ENCODE data around the gene ADH1C. TPM values are rescaled to one million over a fixed set of nuclear protein-coding genes. Genes with fewer than 3 reads are reported as not detected.
"Not testable (repeated sequence)": the region's sequence is repeated elsewhere in the genome, so short reads cannot be mapped to it uniquely, and the experiment has no call there.

ADH1C gene
- total RNA-seq, 1 experiment from 2014 or later = not detected

DNA sequence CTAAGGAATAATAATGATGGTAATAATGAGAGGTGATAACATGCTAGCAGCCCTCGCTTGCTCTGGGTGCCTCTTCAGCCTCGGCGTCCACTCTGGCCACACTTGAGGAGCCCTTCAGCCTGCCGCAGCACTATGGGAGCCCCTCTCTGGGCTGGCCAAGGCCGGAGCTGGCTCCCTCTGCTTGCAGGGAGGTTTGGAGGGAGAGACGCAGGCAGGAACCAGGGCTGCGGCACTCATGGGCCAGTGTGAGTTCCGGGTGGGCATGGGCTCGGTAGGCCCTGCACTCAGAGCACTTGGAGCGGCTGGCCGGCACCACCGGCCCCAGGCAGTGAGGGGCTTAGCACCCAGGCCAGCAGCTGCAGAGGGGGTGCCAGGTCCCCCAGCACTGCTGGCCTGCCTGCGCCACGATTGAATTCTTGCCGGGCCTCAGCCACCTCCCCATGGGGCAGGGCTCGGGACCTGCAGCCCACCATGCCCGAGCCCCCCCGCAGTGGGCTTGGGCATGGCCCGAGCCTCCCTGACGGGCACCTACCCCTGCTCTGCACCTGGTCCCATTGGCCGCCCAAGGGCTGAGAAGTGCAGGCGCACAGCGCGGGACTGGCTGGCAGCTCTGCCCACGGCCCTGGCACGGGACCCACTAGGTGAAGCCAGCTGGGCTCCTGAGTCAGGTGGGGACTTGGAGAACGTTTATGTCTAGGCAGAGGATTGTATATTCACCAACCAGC lies 7.1 kb upstream of the ADH1C start:
- DNase-seq (ENCODE audit: extremely low read depth, low read depth) = no peak

DNA sequence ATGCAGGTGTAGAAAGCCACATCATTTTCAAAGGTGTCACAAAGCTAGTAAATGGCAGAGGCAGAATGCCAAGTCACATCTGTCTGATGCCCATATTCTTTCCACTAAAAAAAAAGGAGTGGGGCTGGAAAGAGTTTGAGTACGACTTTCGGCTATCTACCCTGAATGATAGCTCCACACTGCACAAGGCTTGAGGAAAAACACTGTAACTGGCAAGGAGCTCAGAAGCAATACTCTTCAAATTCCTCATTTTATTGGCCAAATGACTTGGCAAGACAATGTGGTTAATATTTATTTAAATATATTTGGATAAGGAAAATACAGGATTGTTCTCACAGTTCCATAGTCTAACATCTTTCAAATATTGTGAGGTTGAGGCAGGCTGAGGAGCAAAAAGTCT lies 5.4 kb upstream of the ADH1C start:
- no peak for DNase-seq (ENCODE audit: extremely low read depth, low read depth)

DNA sequence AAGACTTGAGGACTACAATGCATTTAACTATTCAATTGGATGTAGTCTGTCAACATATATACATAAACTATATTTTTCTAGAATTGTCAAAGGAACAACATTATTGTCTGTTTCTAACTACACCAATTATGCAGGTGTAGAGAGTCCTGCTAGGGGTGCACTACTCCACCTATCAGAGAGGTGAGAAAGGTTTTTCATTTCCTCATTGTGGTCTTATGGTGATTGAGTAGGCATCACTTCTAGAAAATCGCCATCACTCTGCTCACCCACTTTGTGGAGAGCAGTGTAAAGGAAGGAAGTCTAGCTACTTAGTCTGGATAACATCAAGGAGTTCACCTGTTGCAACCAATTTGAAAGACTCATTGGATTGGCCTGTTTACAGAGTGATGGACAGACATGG lies 4.4 kb upstream of the ADH1C start:
- no peak for DNase-seq (ENCODE audit: extremely low read depth, low read depth)

DNA sequence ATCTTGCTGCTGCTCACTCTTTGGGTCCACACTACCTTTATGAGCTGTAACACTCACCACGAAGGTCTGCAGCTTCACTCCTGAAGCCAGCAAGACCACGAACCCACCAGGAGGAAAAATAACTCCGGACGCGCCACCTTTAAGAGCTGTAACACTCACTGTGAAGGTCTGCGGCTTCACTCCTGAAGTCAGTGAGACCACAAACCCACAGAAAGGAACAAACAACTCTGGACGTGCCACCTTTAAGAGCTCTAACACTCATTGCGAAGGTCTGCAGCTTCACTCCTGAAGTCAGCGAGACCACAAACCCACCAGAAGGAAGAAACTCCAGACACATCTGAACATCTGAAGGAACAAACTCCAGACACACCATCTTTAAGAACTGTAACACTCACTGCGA lies 3.6 kb upstream of the ADH1C start:
- DNase-seq (ENCODE audit: extremely low read depth, low read depth) = not testable (repeated sequence)

DNA sequence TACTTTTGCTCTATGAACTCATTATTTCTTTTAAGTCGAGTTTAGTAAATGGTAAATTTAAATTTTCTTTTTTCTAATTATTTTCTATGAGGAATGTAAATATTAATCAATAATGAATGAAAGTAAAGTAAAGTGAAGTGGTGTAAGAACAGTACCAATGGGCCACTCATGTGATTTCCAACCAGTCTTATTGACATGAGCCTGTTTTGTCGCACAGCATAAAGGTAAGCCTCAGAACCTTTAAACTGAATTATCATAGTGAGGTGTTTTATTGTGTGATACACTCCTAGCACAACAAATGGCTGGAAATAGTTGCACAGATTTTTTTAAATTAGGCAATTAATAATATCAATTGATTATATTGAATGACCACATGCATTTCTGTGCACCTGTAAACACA lies 1.1 kb downstream of the ADH1C start:
- no peak for DNase-seq (ENCODE audit: extremely low read depth, low read depth)

DNA sequence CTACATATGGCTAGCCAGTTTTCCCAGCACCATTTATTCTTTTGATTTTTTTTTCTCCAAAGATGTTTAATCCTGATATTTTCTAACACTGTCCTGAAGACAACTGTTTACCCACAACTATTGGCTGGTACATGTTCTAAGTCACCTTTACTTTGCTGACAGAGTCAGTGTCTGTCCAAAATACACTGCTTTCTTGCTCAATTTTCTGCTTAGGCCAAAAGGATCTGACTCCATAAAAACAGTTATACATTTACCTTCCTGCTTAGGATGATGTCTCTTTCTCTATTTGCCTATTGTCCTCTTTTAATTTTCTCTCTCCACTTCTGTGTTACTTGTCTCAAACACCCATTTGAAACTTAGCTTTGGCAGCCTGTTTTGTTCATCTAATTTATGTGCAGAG lies 3.2 kb downstream of the ADH1C start:
- DNase-seq (ENCODE audit: extremely low read depth, low read depth) = no peak

DNA sequence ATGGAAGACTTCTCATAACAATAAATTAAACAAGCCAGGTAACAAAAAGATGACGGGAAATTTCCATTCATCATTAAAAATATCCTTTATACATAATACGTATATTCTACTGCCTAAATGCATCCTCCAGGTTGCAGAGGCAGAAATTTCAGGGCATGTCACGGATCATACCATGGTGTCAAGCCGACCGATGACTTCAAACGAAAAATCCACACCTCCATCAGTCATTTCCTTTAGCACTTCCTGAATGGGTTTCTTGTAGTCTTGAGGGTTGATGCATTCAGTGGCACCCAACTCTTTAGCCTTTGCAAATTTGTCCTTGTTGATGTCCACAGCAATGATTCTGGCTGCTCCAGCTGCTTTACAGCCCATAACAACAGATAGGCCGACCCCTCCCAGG lies 9.9 kb downstream of the ADH1C start:
- not testable (repeated sequence) for DNase-seq (ENCODE audit: extremely low read depth, low read depth)

DNA sequence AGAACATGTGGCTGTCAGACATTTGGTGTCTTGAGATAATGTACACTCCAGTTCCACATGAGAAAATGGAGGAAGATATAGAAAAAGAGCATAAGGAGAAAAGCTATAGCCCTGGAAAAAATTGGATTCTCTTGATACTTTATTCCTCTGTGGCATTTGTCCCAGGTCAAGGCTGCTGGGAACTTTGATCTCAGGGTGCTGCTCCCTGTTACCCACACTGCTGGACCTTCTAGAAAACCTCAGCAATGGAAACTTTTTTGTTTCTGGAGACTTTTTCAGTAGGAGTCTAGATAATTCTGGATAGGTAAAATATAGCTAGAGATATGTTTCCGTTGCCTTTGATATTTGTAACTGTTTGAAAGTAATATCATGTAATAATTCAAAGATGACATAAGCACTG lies 11.1 kb downstream of the ADH1C start:
- DNase-seq (ENCODE audit: extremely low read depth, low read depth) = no peak

DNA sequence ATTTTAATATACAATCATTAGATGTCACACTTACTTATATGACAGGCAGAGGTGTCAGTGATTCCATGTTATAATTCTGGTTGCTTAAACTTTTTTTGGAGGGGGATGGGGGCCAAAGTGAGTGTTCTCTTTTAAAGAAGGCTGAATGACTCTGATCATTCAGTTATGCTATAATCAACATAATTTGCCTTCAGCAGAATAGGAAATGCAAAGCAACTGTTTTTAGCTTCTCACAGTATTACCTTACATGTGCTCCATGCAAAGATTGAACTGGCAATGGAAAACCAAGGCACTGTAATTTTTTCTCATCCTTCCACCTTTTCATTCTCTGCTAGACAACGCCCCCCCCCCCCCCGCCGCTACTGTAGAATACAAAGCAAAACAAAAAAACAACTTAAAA lies 13.4 kb downstream of the ADH1C start:
- no peak for DNase-seq (ENCODE audit: extremely low read depth, low read depth)

DNA sequence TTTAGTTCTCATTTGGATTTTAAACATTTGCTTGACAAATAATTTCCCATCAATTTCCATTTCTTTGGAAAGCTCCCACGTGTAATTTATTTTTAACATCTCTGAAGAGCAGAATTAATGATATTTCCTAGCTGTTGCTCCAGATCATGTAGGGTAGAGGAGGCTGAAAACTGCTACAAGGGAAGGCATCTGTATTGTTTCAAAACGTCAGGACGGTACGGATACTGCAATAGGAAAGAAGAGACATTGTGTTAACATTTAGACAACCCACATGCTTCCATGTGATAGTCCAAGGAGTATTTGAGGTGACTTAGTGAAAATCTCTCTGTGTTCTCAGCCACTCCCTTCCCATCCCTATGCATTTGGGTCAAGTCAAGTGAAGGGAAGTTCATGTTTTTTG lies 16.0 kb downstream of the ADH1C start:
- DNase-seq (ENCODE audit: extremely low read depth, low read depth) = no peak

DNA sequence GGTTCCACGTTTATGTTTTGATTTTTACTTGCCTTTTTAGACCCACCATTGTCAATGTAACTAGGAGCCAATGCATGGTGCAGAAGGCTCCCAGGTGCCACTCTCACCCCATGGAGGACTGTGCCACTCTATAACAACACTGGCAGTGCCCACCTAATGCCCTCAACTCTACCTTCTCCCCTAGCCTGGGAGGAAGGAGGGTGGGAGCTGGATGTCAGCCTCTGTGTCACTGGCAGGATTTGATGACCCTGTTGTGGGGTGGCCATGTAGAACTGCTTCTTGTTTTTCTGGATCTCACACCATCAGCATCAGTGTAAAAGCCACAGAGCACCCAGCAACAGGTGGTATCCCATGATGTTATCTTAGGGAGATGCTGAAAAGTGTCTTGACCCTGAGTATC lies 17.7 kb downstream of the ADH1C start:
- no peak for DNase-seq (ENCODE audit: extremely low read depth, low read depth)

DNA sequence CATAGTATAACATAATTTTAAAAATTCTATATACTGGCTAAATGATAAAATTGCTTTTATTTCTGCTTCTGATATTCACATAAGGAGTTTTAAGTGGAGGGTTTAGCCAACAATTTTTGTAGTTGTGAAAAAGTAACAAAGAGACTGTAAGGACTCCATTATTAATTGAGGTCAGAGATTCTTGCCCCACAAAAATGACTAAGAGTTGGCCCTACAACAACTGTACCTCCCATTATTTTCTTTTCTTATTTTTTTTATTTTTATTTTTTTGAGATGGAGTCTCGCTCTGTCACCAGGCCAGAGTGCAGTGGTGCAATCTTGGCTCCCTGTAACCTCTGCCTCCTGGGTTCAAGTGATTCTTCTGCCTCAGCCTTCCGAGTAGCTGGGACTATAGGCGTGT lies 21.9 kb downstream of the ADH1C start:
- no peak for DNase-seq (ENCODE audit: extremely low read depth, low read depth)

DNA sequence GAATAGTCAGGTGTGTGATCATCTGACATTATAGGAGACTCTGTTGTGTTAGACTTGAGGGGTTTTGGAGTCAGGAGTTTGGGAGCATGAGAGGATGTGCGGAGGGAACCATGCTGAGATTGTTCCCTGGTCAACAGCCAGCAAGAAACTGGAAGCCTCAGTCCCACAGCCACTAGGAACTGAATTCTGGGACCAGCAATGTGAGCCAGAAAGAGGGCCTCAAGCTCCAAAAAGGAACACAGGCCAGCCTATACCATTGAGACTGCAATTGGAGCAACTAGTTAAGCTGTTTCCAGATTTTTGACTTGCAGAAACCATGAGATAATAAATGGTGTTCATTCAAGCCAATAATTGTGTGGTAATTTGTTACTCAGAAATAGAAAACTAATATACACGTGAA lies 22.7 kb downstream of the ADH1C start:
- DNase-seq (ENCODE audit: extremely low read depth, low read depth) = no peak

DNA sequence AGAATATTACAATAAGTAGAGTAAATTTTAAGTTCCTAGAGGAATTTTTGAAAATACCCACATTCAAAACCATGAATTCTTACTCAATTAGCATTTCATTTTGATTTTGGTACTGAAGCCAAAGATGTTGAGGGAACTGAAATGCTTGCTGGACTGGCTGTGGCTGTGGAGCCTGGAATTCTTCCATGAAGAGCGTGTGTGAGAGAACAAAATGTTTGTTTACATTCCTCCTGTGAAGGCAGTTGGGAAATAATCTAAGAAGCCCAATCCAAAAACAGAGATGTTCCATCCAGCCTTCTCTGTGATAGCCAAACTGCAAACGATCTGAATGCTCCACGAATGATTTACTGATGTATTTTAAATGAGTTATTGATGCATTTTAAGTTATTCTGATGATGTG lies 27.6 kb downstream of the ADH1C start:
- DNase-seq (ENCODE audit: extremely low read depth, low read depth) = no peak

DNA sequence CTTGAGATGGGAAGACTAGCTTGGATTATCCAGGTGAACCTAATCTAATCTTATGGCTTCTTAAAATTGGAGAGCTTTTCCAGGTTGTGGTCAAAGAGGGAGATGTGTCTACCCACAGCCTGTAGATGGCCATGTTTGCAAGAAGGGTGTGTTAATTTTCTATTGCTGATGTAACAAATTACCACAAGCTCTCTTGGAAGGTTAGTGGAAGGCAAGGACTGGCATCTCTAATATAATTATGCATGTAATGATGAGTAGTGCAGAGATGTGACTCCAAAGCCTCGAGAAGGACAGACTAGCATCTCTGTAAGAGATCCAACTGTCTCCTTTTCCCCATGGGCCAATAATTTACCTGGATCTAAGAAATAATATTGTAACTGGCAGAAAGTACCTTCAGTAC lies 28.2 kb downstream of the ADH1C start:
- no peak for DNase-seq (ENCODE audit: extremely low read depth, low read depth)

DNA sequence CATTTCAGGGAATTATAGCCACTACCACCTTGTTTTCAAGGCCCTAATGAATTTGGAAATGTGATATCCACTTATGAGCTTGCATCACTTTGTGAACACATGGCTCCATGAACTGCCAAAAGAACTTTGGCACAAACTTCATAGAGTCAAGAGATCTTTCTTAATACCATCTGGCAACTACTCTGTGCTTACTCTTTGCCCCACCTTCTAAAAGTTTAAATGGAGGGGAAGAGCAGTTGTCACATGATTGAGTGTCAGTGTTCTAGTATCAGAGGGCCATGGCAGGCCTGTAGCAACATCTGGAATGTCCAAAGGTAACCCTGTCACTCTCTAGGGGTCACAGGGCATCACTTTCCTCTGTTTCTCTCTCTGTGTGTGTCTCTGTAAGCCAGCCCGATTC lies 28.8 kb downstream of the ADH1C start:
- DNase-seq (ENCODE audit: extremely low read depth, low read depth) = no peak

DNA sequence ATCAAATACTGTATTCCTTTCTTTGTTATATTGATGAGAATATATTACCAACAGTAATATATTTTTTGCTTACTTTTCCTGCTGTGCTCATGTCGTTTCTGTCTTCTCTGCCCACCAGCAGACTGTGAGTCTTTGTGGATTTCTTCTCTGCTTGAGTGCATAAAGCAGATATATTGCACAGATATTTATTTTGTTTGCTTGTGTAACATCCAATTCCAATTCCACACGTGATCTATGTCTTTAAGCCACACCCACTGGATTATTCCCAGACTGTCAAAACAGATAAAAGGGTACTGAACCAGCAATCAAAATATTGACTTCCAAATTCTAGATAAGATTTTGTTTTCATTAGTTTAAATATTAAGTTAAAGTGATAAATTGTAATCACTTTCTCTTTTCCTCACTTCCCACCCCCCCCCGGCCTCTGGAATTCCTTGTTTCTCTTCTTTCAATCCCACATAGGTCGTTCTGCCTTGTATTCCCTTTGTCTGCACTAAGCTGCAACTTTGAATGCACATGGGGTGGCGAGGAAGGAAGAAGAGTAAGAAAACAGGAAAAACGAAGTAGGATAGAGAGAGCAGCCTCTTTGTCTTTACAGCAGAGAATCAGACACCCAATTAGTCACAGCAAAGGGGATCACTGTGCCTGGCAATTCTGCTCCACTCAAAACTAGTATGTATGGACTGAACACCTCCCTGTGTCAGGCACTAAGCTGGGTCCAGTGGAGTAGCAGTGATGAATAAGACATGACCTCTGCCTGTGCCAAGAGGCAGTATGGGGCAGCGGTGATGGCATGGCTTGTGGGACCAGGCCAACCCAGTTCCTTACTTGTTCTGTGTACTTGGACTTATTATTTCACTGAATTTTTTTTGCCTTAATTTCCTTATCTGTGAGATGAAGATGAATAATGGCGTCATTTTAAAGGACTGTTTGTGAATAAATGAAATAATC lies 31.0 kb downstream of the ADH1C start, which contains the start of gene ADH1B:
ADH1B (minus strand) TSS at position 161 of the 951 bp plus-strand sequence; CDS start at position 91, 70 bp downstream.
- no peak for DNase-seq (ENCODE audit: extremely low read depth, low read depth)

DNA sequence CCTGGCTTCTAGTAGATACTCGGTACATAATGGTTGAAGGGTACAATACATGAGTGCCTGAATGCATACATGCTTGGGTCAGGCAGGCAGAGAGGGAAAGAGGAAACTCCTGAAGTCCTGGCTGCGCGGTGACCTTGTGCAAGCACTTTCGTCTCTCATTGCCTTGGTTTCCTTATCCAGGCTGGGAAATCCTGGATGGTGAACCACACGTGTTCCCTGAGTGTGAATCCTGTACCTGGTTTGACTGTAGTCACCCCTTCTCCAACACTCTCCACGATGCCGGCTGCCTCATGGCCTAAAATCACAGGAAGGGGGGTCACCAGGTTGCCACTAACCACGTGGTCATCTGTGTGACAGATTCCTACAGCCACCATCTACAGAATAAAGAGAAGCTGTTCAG lies 34.7 kb downstream of the ADH1C start:
- not testable (repeated sequence) for DNase-seq (ENCODE audit: extremely low read depth, low read depth)

DNA sequence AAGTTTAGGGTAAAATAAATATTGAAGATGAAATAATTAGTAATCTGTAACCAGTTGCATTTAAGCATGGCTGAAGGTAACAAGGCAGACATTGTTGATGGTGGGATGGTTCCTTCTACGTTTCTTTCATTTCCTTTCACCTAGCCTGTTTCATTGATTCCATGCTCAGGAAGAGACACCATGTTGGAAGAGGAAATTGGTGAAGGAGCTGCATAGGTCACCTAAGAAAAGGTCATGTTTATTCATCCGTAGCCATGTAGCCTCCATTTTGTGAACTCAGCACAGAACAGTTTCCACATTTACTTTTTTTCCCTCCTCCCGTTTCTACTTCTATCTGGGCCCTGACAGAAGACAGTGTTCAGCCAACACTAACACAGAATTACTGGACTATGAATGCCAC lies 35.2 kb downstream of the ADH1C start:
- no peak for DNase-seq (ENCODE audit: extremely low read depth, low read depth)

DNA sequence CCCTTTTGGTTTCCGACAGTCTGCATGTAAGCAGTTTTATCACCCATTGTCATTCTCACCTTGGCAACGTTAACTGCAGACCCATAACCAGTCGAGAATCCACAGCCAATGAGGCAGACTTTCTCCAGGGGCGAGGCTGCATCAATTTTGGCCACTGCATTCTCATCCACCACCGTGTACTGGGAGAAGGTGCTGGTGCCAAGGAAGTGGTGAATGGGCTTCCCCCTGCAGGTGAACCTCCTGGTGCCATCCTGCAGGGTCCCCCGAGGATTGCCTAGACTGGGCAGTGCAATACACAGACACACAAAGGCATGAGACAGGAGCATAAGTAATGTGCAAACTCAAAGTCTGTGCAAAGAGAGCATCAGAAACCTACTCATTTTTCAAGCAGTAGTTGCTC lies 36.7 kb downstream of the ADH1C start:
- DNase-seq (ENCODE audit: extremely low read depth, low read depth) = no peak

DNA sequence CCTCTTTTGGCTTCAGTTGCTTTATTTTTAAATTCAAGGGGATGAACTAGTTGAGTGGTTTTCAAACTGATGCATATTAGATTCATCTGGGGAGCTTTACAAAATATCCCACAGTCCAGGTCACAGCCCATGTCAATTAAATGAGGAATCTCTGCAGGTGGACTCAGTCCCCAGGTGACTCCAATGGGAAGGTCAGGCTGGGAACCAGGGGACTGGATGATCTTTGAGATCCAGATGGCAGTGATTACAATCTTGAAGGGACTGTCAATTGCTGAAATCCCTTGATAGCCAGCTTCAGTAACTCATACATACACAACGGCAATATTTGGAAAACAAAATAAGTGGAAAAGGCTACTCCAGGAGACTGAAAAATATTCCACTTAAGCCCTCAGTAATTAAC lies 38.3 kb downstream of the ADH1C start:
- DNase-seq (ENCODE audit: extremely low read depth, low read depth) = no peak

DNA sequence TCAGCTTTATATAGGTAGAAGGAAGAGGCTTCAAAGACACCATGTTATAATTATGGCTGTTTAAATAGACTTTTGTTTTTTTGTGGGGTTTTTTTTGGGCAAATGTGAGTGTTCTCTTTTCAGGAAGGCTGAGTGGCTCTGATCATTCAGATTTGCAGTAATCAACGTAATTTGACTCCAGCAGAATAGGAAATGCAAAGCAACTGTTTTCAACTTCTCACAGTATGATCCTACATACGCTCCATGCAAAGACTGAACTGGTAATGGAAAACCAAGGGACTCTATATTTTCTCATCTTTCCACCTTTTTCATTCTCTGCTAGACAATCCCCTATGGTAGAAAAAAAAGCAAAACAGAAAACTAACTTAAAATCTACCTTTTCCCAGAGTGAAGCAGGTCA lies 42.2 kb downstream of the ADH1C start:
- DNase-seq (ENCODE audit: extremely low read depth, low read depth) = no peak

All from NCI-H460 (cell line).